Myocyte (in vitro differentiated cells): Measurements from ENCODE around the gene TPK1. TPM values are rescaled to one million over a fixed set of nuclear protein-coding genes. Genes with fewer than 3 reads are reported as not detected.
"Not testable (repeated sequence)": the region's sequence is repeated elsewhere in the genome, so short reads cannot be mapped to it uniquely, and the experiment has no call there.

Experiments
- DNase-seq: peaks from one replicate; pipeline ENCODE4 v3.0.0-alpha.2; 2012; ENCODE audit warnings: low read depth
- total RNA-seq: library from RNA; depleted of rRNA; stranded (reverse); fragments of >200 nt; gene quantifications from 2 replicates; pipeline ENCODE4 v1.2.3, GENCODE V29; 2014

The TPK1 gene
- total RNA-seq, 1 donor from 2014 or later: 2.3 TPM

- not testable (repeated sequence) for DNase-seq
Measured at GRCh38 chr7:144726840-144727239, 109.0 kb downstream of the TPK1 start.

- DNase-seq: no peak
Measured at GRCh38 chr7:144725070-144725469, 110.8 kb downstream of the TPK1 start.

- no peak for DNase-seq
Measured at GRCh38 chr7:144723301-144723700, 112.6 kb downstream of the TPK1 start.

GRCh38 chr7:144720710-144721109 lies 115.1 kb downstream of the TPK1 start:
- no peak for DNase-seq

- no peak for DNase-seq
Measured at GRCh38 chr7:144720149-144720548, 115.7 kb downstream of the TPK1 start.

GRCh38 chr7:144717720-144718119 lies 118.1 kb downstream of the TPK1 start:
- no peak for DNase-seq

GRCh38 chr7:144713850-144714249 lies 122.0 kb downstream of the TPK1 start:
- DNase-seq: no peak

- DNase-seq: no peak
Measured at GRCh38 chr7:144710791-144711190, 125.1 kb downstream of the TPK1 start.

GRCh38 chr7:144709066-144709465 lies 126.8 kb downstream of the TPK1 start:
- DNase-seq: no peak

- DNase-seq: no peak
Measured at GRCh38 chr7:144691240-144691639, 144.6 kb downstream of the TPK1 start.

- DNase-seq: no peak
Measured at GRCh38 chr7:144682581-144683280, 153.1 kb downstream of the TPK1 start.

GRCh38 chr7:144676492-144676891 lies 159.4 kb downstream of the TPK1 start:
- DNase-seq: no peak

GRCh38 chr7:144674550-144674949 lies 161.3 kb downstream of the TPK1 start:
- DNase-seq: no peak

GRCh38 chr7:144672869-144673268 lies 163.0 kb downstream of the TPK1 start:
- no peak for DNase-seq

- no peak for DNase-seq
Measured at GRCh38 chr7:144671429-144671828, 164.4 kb downstream of the TPK1 start.

- DNase-seq: no peak
Measured at GRCh38 chr7:144670218-144670617, 165.6 kb downstream of the TPK1 start.

- no peak for DNase-seq
Measured at GRCh38 chr7:144668503-144668902, 167.3 kb downstream of the TPK1 start.

- no peak for DNase-seq
Measured at GRCh38 chr7:144665689-144666381, 170.0 kb downstream of the TPK1 start.

- no peak for DNase-seq
Measured at GRCh38 chr7:144659211-144659610, 176.6 kb downstream of the TPK1 start.

GRCh38 chr7:144656965-144657517 lies 178.8 kb downstream of the TPK1 start:
- DNase-seq: no peak

- no peak for DNase-seq
Measured at GRCh38 chr7:144653449-144653848, 182.4 kb downstream of the TPK1 start.

- no peak for DNase-seq
Measured at GRCh38 chr7:144650439-144650838, 185.4 kb downstream of the TPK1 start.

GRCh38 chr7:144649120-144649519 lies 186.7 kb downstream of the TPK1 start:
- no peak for DNase-seq
